ENCODE measurements around the gene CDPF1. TPM values are rescaled to one million over a fixed set of nuclear protein-coding genes. Genes with fewer than 3 reads are reported as not detected.

Gene CDPF1
- total and polyA plus RNA-seq, 2 of the 4 experiments (the other 2 are of a cell fraction), result 11.5 to 14.5 TPM

DNA sequence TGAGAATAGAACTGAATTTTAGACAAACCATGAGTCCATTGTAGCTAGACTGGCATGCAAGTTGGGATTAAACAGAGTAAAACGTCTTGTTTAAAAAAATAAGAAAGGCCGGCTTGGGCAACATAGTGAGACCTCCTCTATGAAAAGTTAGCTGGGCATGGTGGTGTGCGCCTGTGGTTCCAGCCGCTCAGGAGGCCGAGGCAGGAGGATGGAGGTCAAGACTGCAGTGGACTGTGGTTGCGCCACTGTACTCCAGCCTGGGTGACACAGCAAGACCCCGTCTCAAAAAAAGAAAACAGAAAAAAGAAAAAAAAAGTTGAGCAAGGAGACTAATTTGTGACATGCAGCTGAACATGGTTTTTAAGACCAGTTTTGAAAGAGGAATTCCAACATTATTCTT is 23.5 kb downstream of the CDPF1 start:
- dilution Hi-C loops (cut with HindIII; ENCODE audit: low sequenced_read_pairs, unreplicated experiment), result no loop called here
- Histone ChIP-seq H3K79me1 (ENCODE audit: low read depth in 1 of 2, low read length in 2 of 2) (no peaks in the 10 kb centered on the region), H2BK5ac (ENCODE audit: low read depth, low read length, poor library complexity, severe bottlenecking) (no peak overlapping the region), H3K27ac (ENCODE audit: insufficient read depth, low read length) (no peak overlapping the region), H3K9me3 (ENCODE audit: control insufficient read depth, insufficient read depth, low read length) (no peaks in the 10 kb centered on the region), H2BK20ac (ENCODE audit: low read depth, low read length) (no peak overlapping the region), H3K9me1 (ENCODE audit: insufficient read depth, low read length) (peaks cover 15% of the 10 kb centered on the region), H3K14ac (replicated peaks; ENCODE audit: low read depth, low read length) (no peak overlapping the region), H4K8ac (ENCODE audit: low read depth in 2 of 2, low read length in 2 of 2) (no peak overlapping the region), H2AFZ (replicated peaks; ENCODE audit: low read length, poor library complexity) (no peak overlapping the region), H3K4me3 (ENCODE audit: insufficient read depth, low read depth, low read length) (no peak overlapping the region), H3K36me3 (ENCODE audit: control insufficient read depth, insufficient read depth, low read length) (peaks cover 6% of the 10 kb centered on the region; the same call in 1 of the 2 replicates), H2BK120ac (ENCODE audit: low read depth, low read length) (no peak overlapping the region), H3K23ac (ENCODE audit: low read depth, low read length) (no peak overlapping the region), H3K27me3 (ENCODE audit: control insufficient read depth, insufficient read depth, low read length) (no peaks in the 10 kb centered on the region), H2BK15ac (ENCODE audit: low read depth, low read length) (no peak overlapping the region), H3K56ac (ENCODE audit: extremely low read depth, insufficient read depth, low read length) (no peak overlapping the region), H4K20me1 (ENCODE audit: insufficient read depth, low read length) (no peaks in the 10 kb centered on the region), H3K4ac (ENCODE audit: low read depth, low read length) (no peak overlapping the region), H3K4me1 (ENCODE audit: control insufficient read depth, insufficient read depth, low read length) (0 out of 2 replicates have a peak, but pooled peaks cover 2% of the 10 kb centered on the region), H3K4me2 (ENCODE audit: low read depth, low read length) (no peak overlapping the region), H3K9ac (ENCODE audit: low read depth, low read length) (no peak overlapping the region), H4K5ac (ENCODE audit: low read depth, low read length) (no peak overlapping the region), H2AK5ac (ENCODE audit: low read depth, low read length) (no peak overlapping the region), H3K18ac (ENCODE audit: low read depth, low read length) (no peak overlapping the region), H2AK9ac (replicated peaks; ENCODE audit: low read depth, low read length, poor library complexity) (no peak overlapping the region), H4K91ac (ENCODE audit: insufficient read depth, low read depth, low read length) (no peak overlapping the region)
- POLR2A ChIA-PET (ENCODE audit: unreplicated experiment), result no interaction called here
- BruUV-seq (replicated peaks), result no TSS peak
- in situ Hi-C loops (cut with MboI; ENCODE audit: low sequenced_read_pairs), result no loop called here
- WGBS, 2 experiments (ENCODE audit: extremely low coverage in 2 of 2, insufficient read length in 1 of 2), result 90% methylated on average over 2 of the region's 7 CpGs; no CpG with 5 or more reads in 1 of the 2 experiments
- intact Hi-C loops (cut with micrococcal nuclease), result no loop called here
- TF ChIP-seq, protein P1, sequence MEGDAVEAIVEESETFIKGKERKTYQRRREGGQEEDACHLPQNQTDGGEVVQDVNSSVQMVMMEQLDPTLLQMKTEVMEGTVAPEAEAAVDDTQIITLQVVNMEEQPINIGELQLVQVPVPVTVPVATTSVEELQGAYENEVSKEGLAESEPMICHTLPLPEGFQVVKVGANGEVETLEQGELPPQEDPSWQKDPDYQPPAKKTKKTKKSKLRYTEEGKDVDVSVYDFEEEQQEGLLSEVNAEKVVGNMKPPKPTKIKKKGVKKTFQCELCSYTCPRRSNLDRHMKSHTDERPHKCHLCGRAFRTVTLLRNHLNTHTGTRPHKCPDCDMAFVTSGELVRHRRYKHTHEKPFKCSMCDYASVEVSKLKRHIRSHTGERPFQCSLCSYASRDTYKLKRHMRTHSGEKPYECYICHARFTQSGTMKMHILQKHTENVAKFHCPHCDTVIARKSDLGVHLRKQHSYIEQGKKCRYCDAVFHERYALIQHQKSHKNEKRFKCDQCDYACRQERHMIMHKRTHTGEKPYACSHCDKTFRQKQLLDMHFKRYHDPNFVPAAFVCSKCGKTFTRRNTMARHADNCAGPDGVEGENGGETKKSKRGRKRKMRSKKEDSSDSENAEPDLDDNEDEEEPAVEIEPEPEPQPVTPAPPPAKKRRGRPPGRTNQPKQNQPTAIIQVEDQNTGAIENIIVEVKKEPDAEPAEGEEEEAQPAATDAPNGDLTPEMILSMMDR (conservative IDR thresholded peaks at IDR 0.05; ENCODE audit: low read depth, low read length), result no peak
- TF ChIP-seq BHLHE40 (IDR thresholded peaks at IDR 0.05; ENCODE audit: low read depth, low read length), result no peak
- no peak for TF ChIP-seq MXI1 (IDR thresholded peaks at IDR 0.05; ENCODE audit: borderline replicate concordance, low read depth, low read length)
- no peak for TF ChIP-seq RCOR1 (IDR thresholded peaks at IDR 0.05; ENCODE audit: insufficient replicate concordance, low read length)
- TF ChIP-seq, protein P2, sequence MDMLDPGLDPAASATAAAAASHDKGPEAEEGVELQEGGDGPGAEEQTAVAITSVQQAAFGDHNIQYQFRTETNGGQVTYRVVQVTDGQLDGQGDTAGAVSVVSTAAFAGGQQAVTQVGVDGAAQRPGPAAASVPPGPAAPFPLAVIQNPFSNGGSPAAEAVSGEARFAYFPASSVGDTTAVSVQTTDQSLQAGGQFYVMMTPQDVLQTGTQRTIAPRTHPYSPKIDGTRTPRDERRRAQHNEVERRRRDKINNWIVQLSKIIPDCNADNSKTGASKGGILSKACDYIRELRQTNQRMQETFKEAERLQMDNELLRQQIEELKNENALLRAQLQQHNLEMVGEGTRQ (IDR thresholded peaks at IDR 0.05; ENCODE audit: low read depth, low read length), result no peak
- TF ChIP-seq, protein P3, sequence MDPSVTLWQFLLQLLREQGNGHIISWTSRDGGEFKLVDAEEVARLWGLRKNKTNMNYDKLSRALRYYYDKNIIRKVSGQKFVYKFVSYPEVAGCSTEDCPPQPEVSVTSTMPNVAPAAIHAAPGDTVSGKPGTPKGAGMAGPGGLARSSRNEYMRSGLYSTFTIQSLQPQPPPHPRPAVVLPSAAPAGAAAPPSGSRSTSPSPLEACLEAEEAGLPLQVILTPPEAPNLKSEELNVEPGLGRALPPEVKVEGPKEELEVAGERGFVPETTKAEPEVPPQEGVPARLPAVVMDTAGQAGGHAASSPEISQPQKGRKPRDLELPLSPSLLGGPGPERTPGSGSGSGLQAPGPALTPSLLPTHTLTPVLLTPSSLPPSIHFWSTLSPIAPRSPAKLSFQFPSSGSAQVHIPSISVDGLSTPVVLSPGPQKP (IDR thresholded peaks at IDR 0.05; ENCODE audit: borderline replicate concordance, low read depth, low read length), result no peak
- no peak for TF ChIP-seq MAFK (IDR thresholded peaks at IDR 0.05; ENCODE audit: low read depth, low read length)
- no peak for TF ChIP-seq SMC3 (IDR thresholded peaks at IDR 0.05; ENCODE audit: low read depth, low read length)
- no peak for TF ChIP-seq FOS (IDR thresholded peaks at IDR 0.05; ENCODE audit: low read depth, low read length)
- TF ChIP-seq CHD1 (IDR thresholded peaks at IDR 0.05; ENCODE audit: low read depth, low read length), result no peak
- TF ChIP-seq RFX5 (IDR thresholded peaks at IDR 0.05; ENCODE audit: low read depth, low read length), result no peak
- TF ChIP-seq CEBPB (IDR thresholded peaks at IDR 0.05; ENCODE audit: low read depth, low read length), result no peak
- TF ChIP-seq MAZ (IDR thresholded peaks at IDR 0.05; ENCODE audit: borderline replicate concordance, low read depth, low read length), result no peak
- TF ChIP-seq POLR2A (IDR thresholded peaks at IDR 0.05; ENCODE audit: low read depth, low read length), result no peak
- CTCF ChIA-PET, result no interaction called here
- ATAC-seq (ENCODE audit: low read depth) (no peak), DNase-seq (no peak)
